Measurements from ENCODE around the gene EEIG2. TPM values are rescaled to one million over a fixed set of nuclear protein-coding genes. Genes with fewer than 3 reads are reported as not detected.
A peak's percentile ranks its signal among the peaks of the same experiment; 100 is the strongest.

The EEIG2 gene
- total RNA-seq, 1 experiment from 2014 or later: 32.3 TPM

DNA sequence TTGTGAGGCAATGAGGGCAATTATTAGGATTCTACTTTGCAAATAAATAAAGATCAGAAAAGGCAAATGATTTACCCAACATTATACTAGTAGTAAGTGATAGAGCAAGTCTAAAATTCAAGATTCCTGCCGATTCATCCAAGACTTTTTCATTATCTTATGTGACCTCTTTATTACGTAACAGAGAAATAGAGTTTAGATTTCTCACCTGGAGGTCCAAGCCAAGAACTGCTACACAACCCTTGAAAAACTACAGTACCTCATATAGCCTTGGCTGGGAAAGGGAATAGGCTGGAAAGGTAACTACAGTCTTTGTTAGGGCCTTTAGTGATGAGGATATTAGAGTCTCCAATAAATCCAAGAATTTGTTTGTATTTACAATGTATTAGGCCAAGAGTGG lies 13.3 kb downstream of the EEIG2 start:
- H3K27ac ChIP-seq: no peak overlapping the region
- no peaks in the 10 kb centered on the region for H3K36me3 ChIP-seq
- DNase-seq (ENCODE audit: low read depth in 1 of 2, low spot score in 2 of 2): no peak
- H3K9me3 ChIP-seq (replicated peaks): no peaks in the 10 kb centered on the region
- H3K27me3 ChIP-seq (replicated peaks): no peaks in the 10 kb centered on the region
- H3K4me3 ChIP-seq: no peak overlapping the region
- H3K4me1 ChIP-seq (replicated peaks): 0 out of 2 replicates have a peak, but pooled peaks cover 9% of the 10 kb centered on the region

DNA sequence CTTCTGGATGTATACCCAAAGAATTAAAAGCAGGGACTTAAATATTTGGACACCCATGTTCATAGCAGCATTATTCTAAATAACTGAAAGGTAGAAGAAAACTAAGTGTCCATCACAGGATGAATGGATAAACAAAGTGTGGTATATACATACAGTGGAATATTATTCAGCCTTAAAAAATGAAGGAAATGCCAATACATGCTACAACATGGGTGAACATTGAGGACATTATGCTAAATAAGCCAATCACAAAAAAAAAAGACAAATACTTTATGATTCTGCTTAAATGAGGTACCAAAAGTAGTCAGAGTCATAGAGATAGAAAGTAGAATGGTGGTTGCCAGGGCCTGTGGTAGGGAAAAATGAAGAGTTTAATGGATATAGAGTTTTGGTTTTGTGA lies 14.1 kb downstream of the EEIG2 start:
- no peak for DNase-seq (ENCODE audit: low read depth in 1 of 2, low spot score in 2 of 2)
- H3K27me3 ChIP-seq (replicated peaks): no peaks in the 10 kb centered on the region

DNA sequence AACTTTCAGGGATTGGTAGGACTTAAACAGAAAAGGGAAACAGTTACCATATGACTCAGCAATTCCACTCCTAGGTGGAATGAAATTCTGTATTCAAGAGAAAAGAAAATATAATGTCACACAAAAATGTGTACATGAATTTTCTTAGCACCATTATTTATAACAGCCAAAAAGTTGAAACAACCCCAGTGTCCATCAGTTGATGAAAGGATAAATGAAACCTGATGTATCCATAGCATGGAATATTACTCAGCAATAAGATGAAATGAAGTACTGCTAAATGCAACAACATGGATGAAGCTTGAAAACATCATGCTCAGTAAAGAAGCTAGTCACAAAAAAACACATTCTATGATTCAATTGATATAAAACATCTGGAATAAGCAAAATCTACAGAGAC lies 15.5 kb downstream of the EEIG2 start:
- Histone ChIP-seq H3K4me3 (no peak overlapping the region), H3K36me3 (peaks cover 3% of the 10 kb centered on the region; the same call in 1 of the 2 replicates), H3K27ac (no peak overlapping the region), H3K9me3 (replicated peaks) (peaks cover 6% of the 10 kb centered on the region), H3K4me1 (replicated peaks) (no peaks in the 10 kb centered on the region), H3K27me3 (replicated peaks) (no peaks in the 10 kb centered on the region)
- DNase-seq (ENCODE audit: low read depth in 1 of 2, low spot score in 2 of 2): no peak

More for the DNA sequence above, 14.1 kb downstream of the EEIG2 start:
- Histone ChIP-seq H3K4me3 (no peak overlapping the region), H3K36me3 (no peaks in the 10 kb centered on the region), H3K4me1 (replicated peaks) (0 out of 2 replicates have a peak, but pooled peaks cover 5% of the 10 kb centered on the region), H3K9me3 (replicated peaks) (no peaks in the 10 kb centered on the region), H3K27ac (no peak overlapping the region)

DNA sequence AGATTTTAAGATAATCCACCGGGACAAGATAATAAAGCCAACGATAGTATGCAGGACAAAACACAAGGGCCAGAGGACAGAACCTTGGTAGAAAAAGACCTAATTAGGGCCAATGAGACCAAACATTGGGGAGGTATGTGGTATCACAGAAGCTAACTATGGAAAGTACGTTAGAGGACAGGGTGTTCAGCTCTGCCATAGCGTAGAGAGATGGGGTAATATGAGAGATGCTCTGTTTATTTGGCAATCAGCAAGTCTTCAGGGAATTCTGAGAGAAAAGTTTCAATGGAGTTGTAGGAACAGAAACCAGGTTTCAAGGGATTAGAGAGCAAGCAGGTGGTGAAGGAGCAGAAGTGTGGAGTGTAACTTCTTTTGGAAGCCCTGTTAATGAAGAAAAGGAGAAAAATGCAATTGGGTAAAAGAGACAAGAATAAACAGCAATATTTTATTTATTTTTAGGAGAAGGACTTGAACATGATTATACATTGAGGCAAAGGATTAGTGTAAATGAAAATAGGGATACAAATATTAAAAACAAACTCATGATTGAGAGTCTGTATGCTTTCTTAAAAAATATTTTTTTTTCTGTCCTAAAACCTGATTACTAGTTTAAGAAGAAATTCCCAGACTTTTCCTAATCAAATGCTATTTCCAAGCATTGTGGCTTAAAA lies 24.0 kb downstream of the EEIG2 start:
- Histone ChIP-seq H3K27me3 (replicated peaks) (no peaks in the 10 kb centered on the region), H3K27ac (no peak overlapping the region), H3K36me3 (peaks cover 3% of the 10 kb centered on the region; the same call in 1 of the 2 replicates), H3K4me3 (no peak overlapping the region), H3K9me3 (replicated peaks) (peaks cover 7% of the 10 kb centered on the region), H3K4me1 (replicated peaks) (peaks cover 22% of the 10 kb centered on the region)
- DNase-seq (ENCODE audit: low read depth in 1 of 2, low spot score in 2 of 2): no peak

DNA sequence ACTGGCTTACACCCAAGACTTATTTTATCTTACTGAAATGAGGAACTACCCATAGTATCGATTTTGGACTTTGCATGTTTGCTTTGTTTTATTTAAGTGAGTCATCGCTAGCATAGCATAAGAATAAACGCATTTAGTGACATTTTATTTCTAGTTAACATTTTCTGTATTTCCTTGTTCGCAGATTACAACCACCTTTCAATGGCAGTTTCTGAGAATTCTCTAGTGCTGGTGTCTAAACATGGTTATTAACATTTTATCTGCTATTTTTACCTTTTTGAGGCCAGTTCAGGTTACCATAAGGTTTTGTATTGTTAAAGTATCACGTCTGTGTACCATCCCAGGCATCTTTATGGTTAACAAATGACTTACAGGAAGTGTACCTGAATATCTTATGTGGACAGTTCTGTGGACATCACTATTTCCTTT lies 24.5 kb downstream of the EEIG2 start:
- Histone ChIP-seq H3K36me3 (peaks cover 3% of the 10 kb centered on the region; the same call in 1 of the 2 replicates), H3K27me3 (replicated peaks) (no peaks in the 10 kb centered on the region), H3K4me3 (no peak overlapping the region), H3K27ac (no peak overlapping the region), H3K4me1 (replicated peaks) (peaks cover 22% of the 10 kb centered on the region), H3K9me3 (replicated peaks) (peaks cover 7% of the 10 kb centered on the region)
- no peak for DNase-seq (ENCODE audit: low read depth in 1 of 2, low spot score in 2 of 2)

DNA sequence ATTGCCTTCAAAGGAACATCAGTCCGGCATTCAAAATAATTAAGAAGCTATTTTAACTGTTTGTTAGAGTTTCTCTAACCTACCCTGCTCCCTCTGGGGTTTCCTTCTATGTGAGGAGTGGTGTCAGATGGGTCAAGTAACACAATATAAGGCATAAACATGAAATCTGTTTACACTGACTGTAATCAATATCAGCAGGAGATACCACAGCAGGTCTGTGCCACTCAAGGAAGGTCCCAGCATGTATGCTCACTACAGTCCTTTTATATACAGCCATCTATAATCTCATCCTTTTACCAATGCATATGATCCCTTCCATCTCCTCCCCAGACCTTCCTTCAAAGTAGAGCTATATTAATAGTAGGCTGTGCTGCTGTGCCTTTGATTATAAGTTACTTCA lies 25.4 kb downstream of the EEIG2 start:
- peaks cover 2% of the 10 kb centered on the region; the same call in 1 of the 2 replicates for H3K9me3 ChIP-seq (replicated peaks)
- no peaks in the 10 kb centered on the region for H3K27me3 ChIP-seq (replicated peaks)
- H3K36me3 ChIP-seq: no peaks in the 10 kb centered on the region
- H3K27ac ChIP-seq: no peak overlapping the region
- no peak overlapping the region for H3K4me3 ChIP-seq
- H3K4me1 ChIP-seq (replicated peaks): peaks cover 28% of the 10 kb centered on the region
- DNase-seq (ENCODE audit: low read depth in 1 of 2, low spot score in 2 of 2): no peak

DNA sequence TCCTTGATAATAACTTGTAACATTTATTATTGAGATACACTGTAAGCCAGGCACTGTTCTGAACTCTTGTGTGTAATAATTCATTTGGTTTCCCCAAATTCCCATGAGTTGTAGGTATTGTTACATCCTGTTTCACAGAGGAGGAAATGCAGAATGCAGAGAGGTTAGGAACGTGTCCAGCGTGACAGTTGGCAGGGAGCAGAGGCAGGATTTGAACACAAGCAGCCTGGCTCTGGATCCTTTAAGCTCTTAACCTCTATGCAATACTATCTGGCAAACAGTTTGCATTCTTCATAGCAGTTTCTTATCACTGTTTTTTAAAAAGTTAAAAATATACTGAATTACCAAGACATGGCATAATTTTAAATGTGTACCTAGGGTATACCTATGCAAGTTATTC lies 30.5 kb downstream of the EEIG2 start:
- Histone ChIP-seq H3K4me1 (replicated peaks) (peaks cover 49% of the 10 kb centered on the region), H3K4me3 (no peak overlapping the region), H3K27me3 (replicated peaks) (no peaks in the 10 kb centered on the region), H3K9me3 (replicated peaks) (no peaks in the 10 kb centered on the region), H3K27ac (peak overlapping the region; percentile 89), H3K36me3 (no peaks in the 10 kb centered on the region)
- DNase-seq (ENCODE audit: low read depth in 1 of 2, low spot score in 2 of 2): no peak

DNA sequence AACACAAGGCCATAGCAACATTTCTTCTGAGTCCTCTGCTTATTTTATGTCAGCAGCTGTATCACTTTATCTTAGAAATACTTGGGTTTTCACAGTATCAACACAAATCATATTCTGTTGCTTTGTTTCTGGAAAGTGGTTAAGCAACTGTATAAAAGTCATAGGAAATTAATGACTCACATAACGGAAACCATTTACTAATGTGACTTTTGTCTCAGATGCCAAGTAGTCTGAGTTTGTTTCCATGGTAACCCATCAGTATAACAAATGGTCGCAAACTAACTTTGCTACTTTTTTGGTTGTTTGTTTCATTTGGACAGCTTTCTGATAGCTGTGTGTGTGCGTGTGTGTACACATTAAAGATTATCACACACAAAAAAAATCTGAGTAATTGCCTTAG lies 31.1 kb downstream of the EEIG2 start:
- no peaks in the 10 kb centered on the region for H3K9me3 ChIP-seq (replicated peaks)
- peak overlapping the region; percentile 89 for H3K27ac ChIP-seq
- H3K4me3 ChIP-seq: no peak overlapping the region
- H3K36me3 ChIP-seq: no peaks in the 10 kb centered on the region
- peaks cover 44% of the 10 kb centered on the region for H3K4me1 ChIP-seq (replicated peaks)
- no peaks in the 10 kb centered on the region for H3K27me3 ChIP-seq (replicated peaks)
- DNase-seq (ENCODE audit: low read depth in 1 of 2, low spot score in 2 of 2): peak in 1 of 2 experiments; percentile 84

DNA sequence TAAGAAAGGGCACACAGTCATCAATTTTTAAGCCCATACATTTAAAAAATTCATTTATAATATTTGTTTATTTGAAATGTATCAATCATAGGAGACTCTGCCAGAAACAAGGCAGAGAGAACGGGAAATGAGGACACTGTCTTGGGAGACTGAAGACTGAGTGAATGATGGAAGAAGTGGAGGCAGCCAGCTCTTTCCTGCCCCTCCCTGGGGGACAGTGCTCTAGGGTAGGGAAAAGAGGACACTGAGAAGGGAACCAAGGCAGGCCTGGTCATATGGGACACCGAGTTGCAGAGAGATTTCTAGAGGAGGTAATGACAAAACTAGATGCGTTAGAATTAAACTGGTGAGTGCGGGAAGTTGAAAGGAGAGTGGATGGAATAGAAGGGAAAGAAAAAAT lies 31.6 kb downstream of the EEIG2 start:
- Histone ChIP-seq H3K36me3 (no peaks in the 10 kb centered on the region), H3K27me3 (replicated peaks) (no peaks in the 10 kb centered on the region), H3K4me3 (no peak overlapping the region), H3K9me3 (replicated peaks) (no peaks in the 10 kb centered on the region), H3K27ac (peak overlapping the region; percentile 89), H3K4me1 (replicated peaks) (peaks cover 39% of the 10 kb centered on the region)
- DNase-seq (ENCODE audit: low read depth in 1 of 2, low spot score in 2 of 2): no peak

DNA sequence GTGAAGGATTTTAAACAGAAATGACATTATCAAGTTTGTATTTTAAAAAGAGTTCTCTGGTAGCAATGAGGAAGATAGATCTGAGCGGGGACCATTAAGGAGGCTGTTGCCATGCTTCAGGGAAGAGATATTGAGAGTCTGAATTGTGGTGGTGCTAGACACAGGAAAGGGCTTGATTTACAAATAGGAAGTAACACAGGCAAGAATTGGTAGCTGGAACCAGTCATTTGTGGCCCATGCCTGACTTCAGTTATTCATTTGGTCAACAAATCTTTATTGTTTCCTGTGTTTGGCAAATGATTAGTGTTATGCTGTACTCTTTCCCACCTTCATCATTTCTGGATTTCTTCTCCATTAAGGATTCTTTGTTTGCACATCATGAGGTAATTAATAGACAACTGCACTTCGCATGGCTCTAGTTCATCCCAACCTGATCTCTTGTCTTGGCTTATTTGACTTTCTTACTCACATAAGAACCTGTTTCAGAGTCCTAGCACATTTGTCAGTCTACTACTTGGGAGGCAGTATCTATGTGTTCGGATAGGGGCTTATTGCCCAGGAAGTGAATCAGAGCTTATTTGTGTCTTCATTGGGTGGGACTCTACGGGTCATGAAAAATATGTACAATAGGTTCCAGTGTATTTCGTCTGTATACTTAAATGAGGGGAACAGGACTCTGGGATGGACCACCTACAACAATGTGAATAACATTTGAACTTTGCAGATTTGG lies 32.3 kb downstream of the EEIG2 start:
- Histone ChIP-seq H3K27me3 (replicated peaks) (no peaks in the 10 kb centered on the region), H3K4me1 (replicated peaks) (peaks cover 37% of the 10 kb centered on the region), H3K27ac (peak overlapping the region; percentile 89), H3K4me3 (no peak overlapping the region), H3K9me3 (replicated peaks) (no peaks in the 10 kb centered on the region), H3K36me3 (no peaks in the 10 kb centered on the region)
- DNase-seq (ENCODE audit: low read depth in 1 of 2, low spot score in 2 of 2): peak in 1 of 2 experiments; percentile 52

DNA sequence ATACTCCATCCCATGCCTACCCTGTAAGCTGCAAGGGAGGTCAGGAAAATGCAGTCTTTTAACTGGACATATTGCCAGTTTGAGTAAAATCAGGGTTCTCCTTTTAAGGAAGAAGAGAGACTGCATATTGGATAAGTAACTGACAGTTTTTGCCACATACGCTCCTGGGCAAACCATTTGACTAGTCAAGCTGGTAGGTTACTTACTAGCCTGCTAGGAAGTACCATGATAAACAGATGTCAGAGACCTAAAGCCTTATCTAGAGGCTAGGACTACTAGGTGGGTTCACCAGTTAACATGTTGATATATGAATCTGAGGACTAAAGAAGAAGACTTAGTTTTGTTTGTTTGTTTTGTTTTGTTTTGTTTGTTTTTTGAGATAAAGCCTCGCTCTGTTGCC lies 33.5 kb downstream of the EEIG2 start:
- Histone ChIP-seq H3K4me3 (no peak overlapping the region), H3K4me1 (replicated peaks) (peaks cover 37% of the 10 kb centered on the region), H3K27ac (0 out of 2 replicates have a peak overlapping the region, but pooled peaks have one; percentile 89), H3K36me3 (no peaks in the 10 kb centered on the region), H3K27me3 (replicated peaks) (no peaks in the 10 kb centered on the region), H3K9me3 (replicated peaks) (no peaks in the 10 kb centered on the region)
- no peak for DNase-seq (ENCODE audit: low read depth in 1 of 2, low spot score in 2 of 2)

DNA sequence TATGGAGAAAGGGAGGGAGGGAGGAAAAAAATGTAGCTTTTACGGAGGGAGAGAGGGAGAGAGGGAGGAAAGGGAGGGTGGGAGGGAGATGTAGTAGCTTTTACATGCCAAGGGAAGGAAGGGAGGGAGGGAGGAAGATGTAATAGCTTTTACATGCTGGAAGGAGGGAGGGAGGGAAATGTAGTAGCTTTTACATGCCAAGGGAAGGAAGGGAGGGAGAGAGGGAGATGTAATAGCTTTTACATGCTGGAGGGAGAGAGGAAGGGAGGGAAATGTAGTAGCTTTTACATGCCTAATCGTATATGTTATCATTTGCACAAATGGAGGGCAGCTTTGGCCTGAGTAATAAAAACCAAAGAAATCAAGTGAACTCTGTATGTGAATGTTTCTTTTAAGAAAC lies 35.6 kb downstream of the EEIG2 start:
- no peak for DNase-seq (ENCODE audit: low read depth in 1 of 2, low spot score in 2 of 2)
- Histone ChIP-seq H3K36me3 (peaks cover 6% of the 10 kb centered on the region; the same call in 1 of the 2 replicates), H3K27me3 (replicated peaks) (no peaks in the 10 kb centered on the region), H3K9me3 (replicated peaks) (no peaks in the 10 kb centered on the region), H3K4me1 (replicated peaks) (peaks cover 29% of the 10 kb centered on the region), H3K27ac (no peak overlapping the region), H3K4me3 (no peak overlapping the region)

DNA sequence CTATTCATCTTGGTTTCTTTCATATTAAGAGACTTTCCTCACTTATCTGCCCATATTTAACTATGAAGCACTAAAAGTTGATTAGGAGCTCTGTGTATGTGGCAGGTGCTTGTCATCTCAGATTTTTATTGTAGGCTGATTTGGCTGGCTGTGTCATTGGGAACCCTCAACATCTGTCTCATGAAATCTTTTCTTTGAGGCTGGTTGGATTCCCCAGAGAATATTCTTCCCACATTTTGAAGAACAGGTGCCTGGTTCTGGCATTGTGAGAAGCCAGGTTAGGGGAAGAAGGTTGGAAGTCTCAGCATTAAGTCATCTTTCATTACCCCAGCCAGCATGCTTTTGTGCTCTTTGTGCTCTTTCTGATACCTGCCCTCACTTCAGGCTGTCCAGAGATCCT lies 37.1 kb downstream of the EEIG2 start:
- H3K27me3 ChIP-seq (replicated peaks): no peaks in the 10 kb centered on the region
- peaks cover 16% of the 10 kb centered on the region for H3K4me1 ChIP-seq (replicated peaks)
- peaks cover 14% of the 10 kb centered on the region; the same call in 1 of the 2 replicates for H3K36me3 ChIP-seq
- DNase-seq (ENCODE audit: low read depth in 1 of 2, low spot score in 2 of 2): no peak
- H3K4me3 ChIP-seq: no peak overlapping the region
- no peak overlapping the region for H3K27ac ChIP-seq
- H3K9me3 ChIP-seq (replicated peaks): no peaks in the 10 kb centered on the region

DNA sequence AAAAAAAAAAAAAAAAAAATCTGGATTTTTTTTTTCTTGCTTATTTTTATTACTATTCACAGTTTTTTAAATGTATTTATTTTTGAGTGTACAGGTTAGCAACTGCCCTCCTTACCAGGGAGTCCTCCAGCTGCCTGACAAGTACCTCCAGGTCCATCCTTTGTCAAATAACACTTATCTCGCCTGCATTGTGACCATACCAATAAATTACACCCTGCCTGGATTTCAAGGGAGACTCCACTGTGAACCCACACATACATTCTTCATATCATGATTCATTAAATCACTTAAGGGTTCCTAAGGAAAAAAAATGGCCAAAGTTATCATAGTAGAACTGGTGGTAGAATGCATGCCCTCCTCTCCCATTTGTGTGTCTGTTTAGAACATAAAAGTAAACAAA lies 38.4 kb downstream of the EEIG2 start:
- Histone ChIP-seq H3K4me1 (replicated peaks) (peaks cover 3% of the 10 kb centered on the region), H3K9me3 (replicated peaks) (no peaks in the 10 kb centered on the region), H3K27ac (no peak overlapping the region), H3K36me3 (peaks cover 18% of the 10 kb centered on the region; the same call in 1 of the 2 replicates), H3K4me3 (no peak overlapping the region), H3K27me3 (replicated peaks) (no peaks in the 10 kb centered on the region)
- DNase-seq (ENCODE audit: low read depth in 1 of 2, low spot score in 2 of 2): no peak
